GDM1 (cell line): ENCODE data around the gene VSTM4.

Experiments used
- DNase-seq: peaks from one replicate; lab custom pipeline; 2025; lab: John Stamatoyannopoulos, UW

Gene VSTM4

GRCh38 chr10:49040601-49041000 lies 74.7 kb downstream of the VSTM4 start:
- DNase-seq = no peak

- no peak for DNase-seq
Measured at GRCh38 chr10:49039409-49039808, 75.9 kb downstream of the VSTM4 start.

- DNase-seq = no peak
Measured at GRCh38 chr10:49038711-49039110, 76.6 kb downstream of the VSTM4 start.

GRCh38 chr10:49037187-49037586 lies 78.1 kb downstream of the VSTM4 start:
- no peak for DNase-seq

GRCh38 chr10:49036638-49037037 lies 78.7 kb downstream of the VSTM4 start:
- DNase-seq = no peak

- DNase-seq = no peak
Measured at GRCh38 chr10:49035920-49036319, 79.4 kb downstream of the VSTM4 start.

GRCh38 chr10:49034925-49035324 lies 80.4 kb downstream of the VSTM4 start:
- DNase-seq = no peak

- DNase-seq = no peak
Measured at GRCh38 chr10:49033939-49034338, 81.4 kb downstream of the VSTM4 start.

GRCh38 chr10:49029666-49030065 lies 85.7 kb downstream of the VSTM4 start:
- no peak for DNase-seq

- DNase-seq = no peak
Measured at GRCh38 chr10:49028639-49029038, 86.7 kb downstream of the VSTM4 start.

- DNase-seq = no peak
Measured at GRCh38 chr10:49025347-49025983, 89.9 kb downstream of the VSTM4 start.

GRCh38 chr10:49024484-49024883 lies 90.8 kb downstream of the VSTM4 start:
- DNase-seq = no peak

- no peak for DNase-seq
Measured at GRCh38 chr10:49023752-49024151, 91.6 kb downstream of the VSTM4 start.

- DNase-seq = no peak
Measured at GRCh38 chr10:49023071-49023470, 92.3 kb downstream of the VSTM4 start.

GRCh38 chr10:49021685-49022084 lies 93.6 kb downstream of the VSTM4 start:
- no peak for DNase-seq

GRCh38 chr10:49015700-49016099 lies 99.6 kb downstream of the VSTM4 start:
- DNase-seq = no peak

GRCh38 chr10:49012603-49013002 lies 102.7 kb downstream of the VSTM4 start:
- DNase-seq = no peak

GRCh38 chr10:49011756-49012155 lies 103.6 kb downstream of the VSTM4 start:
- DNase-seq = no peak

GRCh38 chr10:49010865-49011264 lies 104.5 kb downstream of the VSTM4 start:
- DNase-seq = no peak

GRCh38 chr10:49010295-49010694 lies 105.0 kb downstream of the VSTM4 start:
- DNase-seq = no peak

GRCh38 chr10:49009199-49009979 lies 105.9 kb downstream of the VSTM4 start:
- no peak for DNase-seq

- no peak for DNase-seq
Measured at GRCh38 chr10:49008505-49009198, 106.7 kb downstream of the VSTM4 start.

- no peak for DNase-seq
Measured at GRCh38 chr10:49008091-49008490, 107.2 kb downstream of the VSTM4 start.
